HCT116 (cell line): ENCODE results near the gene SOX2. TPM values are rescaled to one million over a fixed set of nuclear protein-coding genes. Genes with fewer than 3 reads are reported as not detected.

Experiments
- ATAC-seq: fragments of 200-7000 bp; cut with Tn5 transposase; 2 replicates; pipeline ENCODE4 v1.9.1; 2020; ENCODE audit warnings: mild to moderate bottlenecking, moderate library complexity
- BruUV-seq: library from RNA; stranded (reverse); fragments of 400-500 nt; replicated peaks from 2 replicates; lab custom pipeline; 2021; lab: Mats Ljungman, UMichigan
- CTCF ChIA-PET: fragments of 300-600 bp; sonication (Branson Sonifier 250); formaldehyde crosslinking; loops from one replicate; lab custom pipeline; 2021; ENCODE audit warnings: antibody characterized with exemption; lab: Charles Lee
- POLR2A ChIA-PET: fragments of 300-600, 350-600 bp; sonication (Branson Sonifier 250); formaldehyde crosslinking; loops from one replicate; lab custom pipeline; 2021; ENCODE audit warnings: antibody characterized with exemption; lab: Charles Lee
- RAD21 ChIA-PET, 2 experiments: fragments of 300-600 bp; sonication (Branson Sonifier 250); formaldehyde crosslinking; loops; one replicate each; lab custom pipeline; 2023; ENCODE audit warnings: low total read pairs in 2 of 2; ENCODE audit not compliant: uncharacterized antibody in 2 of 2, unreplicated experiment in 2 of 2, low non-redundant PET in 1 of 2; lab: Charles Lee
- DNase-seq: peaks from one replicate; pipeline ENCODE4 v3.0.0-alpha.2; 2010; ENCODE audit warnings: low read depth, low spot score
- H2AFZ ChIP-seq: fragments of 200-600 bp; shearing (Covaris generic), sonication (generic); 2 replicates; pipeline ENCODE4 v1.6.1; 2017; ENCODE audit warnings: low read depth, mixed run types, mixed read lengths, antibody characterized with exemption, low read length; ENCODE audit not compliant: poor library complexity, severe bottlenecking
- H3K27ac ChIP-seq: 2 replicates; pipeline ENCODE4 v1.5.1; 2012; ENCODE audit warnings: low read depth, low read length
- H3K27me3 ChIP-seq: fragments of 200-600 bp; sonication (generic); 2 replicates; pipeline ENCODE4 v1.6.1; 2016; ENCODE audit warnings: mixed run types, low read length, mixed read lengths; ENCODE audit not compliant: insufficient read depth
- H3K36me3 ChIP-seq, 2 experiments: fragments of 200-500 bp in 1 of 2; fragments of 200-600 bp in 1 of 2; sonication (Bioruptor generic) in 1 of 2; sonication (generic) in 1 of 2; 2 replicates each; pipeline versions ENCODE4 v1.5.1 to v1.6.1; 2014 to 2016; ENCODE audit warnings: low read length in 2 of 2, inconsistent platforms in 1 of 2, mixed read lengths in 1 of 2, mixed run types in 1 of 2; ENCODE audit not compliant: insufficient read depth in 2 of 2, control insufficient read depth in 1 of 2
- H3K4me1 ChIP-seq, 2 experiments: fragments of 200-600 bp in 1 of 2; sonication (generic) in 1 of 2; 2 replicates each; pipeline versions ENCODE4 v1.5.1 to v1.6.1; 2012 to 2017; ENCODE audit warnings: low read length in 2 of 2, inconsistent platforms in 1 of 2, mild to moderate bottlenecking in 1 of 2, mixed read lengths in 1 of 2, mixed run types in 1 of 2, moderate library complexity in 1 of 2; ENCODE audit not compliant: insufficient read depth in 2 of 2, control insufficient read depth in 1 of 2
- H3K4me2 ChIP-seq: fragments of 200-600 bp; sonication (generic); 2 replicates; pipeline ENCODE4 v1.6.1; 2017; ENCODE audit warnings: mixed run types, low read length, mixed read lengths
- H3K4me3 ChIP-seq, 2 experiments: fragments of 200-600 bp in 1 of 2; sonication (generic) in 1 of 2; replicated peaks in 1 of 2; 2 replicates each; pipeline ENCODE4 v1.5.1; 2011 to 2016; ENCODE audit warnings: low read length in 2 of 2, control low read depth in 1 of 2, low read depth in 1 of 2, mild to moderate bottlenecking in 1 of 2, mixed read lengths in 1 of 2, mixed run types in 1 of 2
- H3K79me2 ChIP-seq: fragments of 200-600 bp; sonication (generic); 2 replicates; pipeline ENCODE4 v1.6.1; 2017; ENCODE audit warnings: mild to moderate bottlenecking, mixed run types, low read length, moderate library complexity, mixed read lengths; ENCODE audit not compliant: insufficient read depth
- H3K9ac ChIP-seq: fragments of 200-600 bp; sonication (generic); 2 replicates; pipeline ENCODE4 v1.6.1; 2016; ENCODE audit warnings: low read length, mixed read lengths
- H3K9me2 ChIP-seq: fragments of 200-600 bp; sonication (generic), shearing (Covaris generic); 2 replicates; pipeline ENCODE4 v1.6.1; 2017; ENCODE audit warnings: mixed run types, mild to moderate bottlenecking, moderate library complexity; ENCODE audit not compliant: insufficient read depth
- H3K9me3 ChIP-seq, 2 experiments: fragments of 200-500 bp in 1 of 2; fragments of 200-600 bp in 1 of 2; sonication (Bioruptor generic) in 1 of 2; sonication (generic) in 1 of 2; 2 replicates each; pipeline ENCODE4 v1.6.1; 2014 to 2017; ENCODE audit warnings: low read length in 2 of 2, mixed read lengths in 2 of 2, inconsistent platforms in 1 of 2, low read depth in 1 of 2, mild to moderate bottlenecking in 1 of 2, mixed run types in 1 of 2, moderate library complexity in 1 of 2; ENCODE audit not compliant: control insufficient read depth in 1 of 2, insufficient read depth in 1 of 2
- H4K20me1 ChIP-seq: fragments of 200-600 bp; sonication (generic), shearing (Covaris generic); 2 replicates; pipeline ENCODE4 v1.6.1; 2017; ENCODE audit warnings: mixed run types, mild to moderate bottlenecking, moderate library complexity; ENCODE audit not compliant: insufficient read depth
- ELF1 ChIP-seq: IDR thresholded peaks from 2 replicates; pipeline ENCODE4 v1.6.1; 2012; ENCODE audit warnings: low read depth, borderline replicate concordance
- EZH2 ChIP-seq: fragments of 200-600 bp; sonication (generic); IDR thresholded peaks from 2 replicates; pipeline ENCODE4 v1.6.1; 2017; ENCODE audit warnings: antibody characterized with exemption, mixed run types
- JUND ChIP-seq: IDR thresholded peaks from 2 replicates; pipeline ENCODE4 v1.6.1; 2012
- MAX ChIP-seq: IDR thresholded peaks from 2 replicates; pipeline ENCODE4 v1.6.1; 2012
- POLR2A ChIP-seq: IDR thresholded peaks from 2 replicates; pipeline ENCODE4 v1.7.0; 2011; ENCODE audit warnings: borderline replicate concordance; ENCODE audit not compliant: insufficient read depth, insufficient read length; ENCODE audit errors: extremely low read depth
- RAD21 ChIP-seq: IDR thresholded peaks from 2 replicates; pipeline ENCODE4 v1.6.1; 2012; ENCODE audit warnings: low read depth, mild to moderate bottlenecking
- SIN3A ChIP-seq: IDR thresholded peaks from 2 replicates; pipeline ENCODE4 v1.6.1; 2012; ENCODE audit warnings: low read depth
- SP1 ChIP-seq: IDR thresholded peaks from 2 replicates; pipeline ENCODE4 v1.6.1; 2012; ENCODE audit warnings: low read depth
- SRF ChIP-seq: IDR thresholded peaks from 2 replicates; pipeline ENCODE4 v1.6.1; 2012; ENCODE audit warnings: low read depth
- TCF7L2 ChIP-seq: IDR thresholded peaks from 2 replicates; pipeline ENCODE4 v1.7.0; 2011; ENCODE audit warnings: borderline replicate concordance, inconsistent platforms; ENCODE audit not compliant: insufficient read depth, insufficient read length; ENCODE audit errors: extremely low read depth
- YY1 ChIP-seq: IDR thresholded peaks from 2 replicates; pipeline ENCODE4 v1.6.1; 2011; ENCODE audit warnings: low read length, low read depth, moderate library complexity, mild to moderate bottlenecking; ENCODE audit not compliant: insufficient replicate concordance; ENCODE audit errors: extremely low read depth
- ZBTB33 ChIP-seq: IDR thresholded peaks from 2 replicates; pipeline ENCODE4 v1.6.1; 2011; ENCODE audit warnings: mild to moderate bottlenecking, low read length, moderate library complexity; ENCODE audit not compliant: insufficient replicate concordance; ENCODE audit errors: extremely low read depth
- ZFX ChIP-seq: fragments of 450-650 bp; IDR thresholded peaks from 2 replicates; pipeline ENCODE4 v1.6.1; 2017
- intact Hi-C: fragments of 100-400 bp; cut with micrococcal nuclease; formaldehyde crosslinking; loops from 2 replicates; pipeline ENCODE4 v1.10.0; 2022
- total RNA-seq: library from RNA; stranded (reverse); gene quantifications from one replicate; pipeline ENCODE4 v1.2.1, GENCODE V29; 2021; ENCODE audit not compliant: unreplicated experiment
- TF ChIP-seq, protein P1 (sequence below): IDR thresholded peaks from 2 replicates; pipeline ENCODE4 v1.6.1; 2012
- TF ChIP-seq, protein P2 (sequence below): IDR thresholded peaks from 2 replicates; pipeline ENCODE4 v1.6.1; 2012; ENCODE audit warnings: low read depth

The SOX2 gene
- total RNA-seq, 1 experiment from 2014 or later: 0.15 TPM

DNA sequence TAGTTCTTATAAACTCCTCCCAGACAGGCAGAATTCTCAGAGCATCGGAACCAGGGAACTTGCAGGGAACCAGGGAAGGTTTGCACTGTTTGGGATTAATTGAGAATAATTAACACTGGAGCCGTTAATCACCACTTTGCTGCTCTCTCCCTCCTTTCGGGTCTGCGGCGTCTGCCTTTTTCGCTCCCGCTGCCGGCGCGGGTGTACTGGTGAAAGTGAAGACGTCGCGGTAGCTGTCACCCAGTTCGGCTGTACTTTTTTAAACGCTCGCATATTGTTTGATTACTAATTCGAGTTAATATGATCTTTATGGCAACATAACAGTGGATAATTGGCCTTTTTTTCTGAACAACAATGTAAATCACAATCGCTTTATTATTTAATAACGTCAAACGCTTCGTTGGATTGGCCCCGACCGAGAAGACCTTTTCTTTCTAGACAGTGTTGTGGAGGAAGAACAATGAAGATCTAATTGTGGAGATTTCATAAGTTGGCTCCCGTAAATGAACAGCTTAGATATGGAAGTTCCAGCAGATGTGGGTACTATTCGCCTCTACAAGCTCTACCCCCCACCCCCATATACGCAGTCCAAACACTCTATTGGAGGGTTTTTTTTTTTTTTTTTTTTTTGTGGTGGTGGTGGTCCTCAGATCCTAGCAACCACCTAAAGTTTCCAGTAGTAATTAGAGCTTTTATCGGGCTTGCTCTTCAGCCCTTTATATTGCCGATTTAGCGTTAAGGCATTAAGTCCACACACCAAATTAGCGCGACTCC is 12.7 kb downstream of the SOX2 start:
- POLR2A ChIA-PET: no interaction called here
- Histone ChIP-seq H4K20me1 (no peaks in the 10 kb centered on the region), H3K4me3 (no peak overlapping the region), H3K9me3 (no peaks in the 10 kb centered on the region), H3K4me2 (no peak overlapping the region), H3K9ac (no peak overlapping the region), H3K36me3 (no peaks in the 10 kb centered on the region), H3K27ac (no peak overlapping the region), H3K9me2 (no peaks in the 10 kb centered on the region), H3K4me1 (no peaks in the 10 kb centered on the region), H3K79me2 (no peaks in the 10 kb centered on the region), H3K27me3 (peaks cover 9% of the 10 kb centered on the region), H2AFZ (no peak overlapping the region)
- CTCF ChIA-PET: no interaction called here
- DNase-seq (no peak), ATAC-seq (no peak)
- BruUV-seq: no TSS peak
- RAD21 ChIA-PET: no interaction called here
- TF ChIP-seq, protein P1, sequence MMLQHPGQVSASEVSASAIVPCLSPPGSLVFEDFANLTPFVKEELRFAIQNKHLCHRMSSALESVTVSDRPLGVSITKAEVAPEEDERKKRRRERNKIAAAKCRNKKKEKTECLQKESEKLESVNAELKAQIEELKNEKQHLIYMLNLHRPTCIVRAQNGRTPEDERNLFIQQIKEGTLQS: no peak
- no peak for TF ChIP-seq ELF1
- TF ChIP-seq RAD21: no peak
- TF ChIP-seq JUND: no peak
- TF ChIP-seq, protein P2, sequence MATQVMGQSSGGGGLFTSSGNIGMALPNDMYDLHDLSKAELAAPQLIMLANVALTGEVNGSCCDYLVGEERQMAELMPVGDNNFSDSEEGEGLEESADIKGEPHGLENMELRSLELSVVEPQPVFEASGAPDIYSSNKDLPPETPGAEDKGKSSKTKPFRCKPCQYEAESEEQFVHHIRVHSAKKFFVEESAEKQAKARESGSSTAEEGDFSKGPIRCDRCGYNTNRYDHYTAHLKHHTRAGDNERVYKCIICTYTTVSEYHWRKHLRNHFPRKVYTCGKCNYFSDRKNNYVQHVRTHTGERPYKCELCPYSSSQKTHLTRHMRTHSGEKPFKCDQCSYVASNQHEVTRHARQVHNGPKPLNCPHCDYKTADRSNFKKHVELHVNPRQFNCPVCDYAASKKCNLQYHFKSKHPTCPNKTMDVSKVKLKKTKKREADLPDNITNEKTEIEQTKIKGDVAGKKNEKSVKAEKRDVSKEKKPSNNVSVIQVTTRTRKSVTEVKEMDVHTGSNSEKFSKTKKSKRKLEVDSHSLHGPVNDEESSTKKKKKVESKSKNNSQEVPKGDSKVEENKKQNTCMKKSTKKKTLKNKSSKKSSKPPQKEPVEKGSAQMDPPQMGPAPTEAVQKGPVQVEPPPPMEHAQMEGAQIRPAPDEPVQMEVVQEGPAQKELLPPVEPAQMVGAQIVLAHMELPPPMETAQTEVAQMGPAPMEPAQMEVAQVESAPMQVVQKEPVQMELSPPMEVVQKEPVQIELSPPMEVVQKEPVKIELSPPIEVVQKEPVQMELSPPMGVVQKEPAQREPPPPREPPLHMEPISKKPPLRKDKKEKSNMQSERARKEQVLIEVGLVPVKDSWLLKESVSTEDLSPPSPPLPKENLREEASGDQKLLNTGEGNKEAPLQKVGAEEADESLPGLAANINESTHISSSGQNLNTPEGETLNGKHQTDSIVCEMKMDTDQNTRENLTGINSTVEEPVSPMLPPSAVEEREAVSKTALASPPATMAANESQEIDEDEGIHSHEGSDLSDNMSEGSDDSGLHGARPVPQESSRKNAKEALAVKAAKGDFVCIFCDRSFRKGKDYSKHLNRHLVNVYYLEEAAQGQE: no peak
- no peak for TF ChIP-seq SIN3A
- no peak for TF ChIP-seq TCF7L2
- no peak for TF ChIP-seq SP1
- TF ChIP-seq YY1: no peak
- no peak for TF ChIP-seq POLR2A
- no peak for TF ChIP-seq ZBTB33
- TF ChIP-seq SRF: no peak
- TF ChIP-seq ZFX: no peak
- TF ChIP-seq MAX: no peak
- no peak for TF ChIP-seq EZH2
- intact Hi-C loops: no loop called here
